ENCODE data around the gene LCN1.
"Not testable (repeated sequence)": the region's sequence is repeated elsewhere in the genome, so short reads cannot be mapped to it uniquely, and the experiment has no call there.

Gene LCN1

GRCh38 chr9:135549478-135550343 lies 28.5 kb downstream of the LCN1 start:
- not testable (repeated sequence) for DNase-seq

- DNase-seq: no peak
Observed at GRCh38 chr9:135550344-135550918, 29.2 kb downstream of the LCN1 start.

GRCh38 chr9:135551031-135551430 lies 29.8 kb downstream of the LCN1 start:
- DNase-seq: no peak

GRCh38 chr9:135551456-135551855 lies 30.2 kb downstream of the LCN1 start:
- DNase-seq: no peak

- no peak for DNase-seq
Observed at GRCh38 chr9:135552021-135552697, 30.9 kb downstream of the LCN1 start.

- no peak for DNase-seq
Observed at GRCh38 chr9:135552698-135553171, 31.5 kb downstream of the LCN1 start.

- DNase-seq: no peak
Observed at GRCh38 chr9:135554718-135555117, 33.5 kb downstream of the LCN1 start.

- no peak for DNase-seq
Observed at GRCh38 chr9:135555203-135555602, 34.0 kb downstream of the LCN1 start.

- DNase-seq: no peak
Observed at GRCh38 chr9:135555910-135556309, 34.7 kb downstream of the LCN1 start.

- no peak for DNase-seq
Observed at GRCh38 chr9:135559606-135560005, 38.4 kb downstream of the LCN1 start.

GRCh38 chr9:135561391-135562234 lies 40.4 kb downstream of the LCN1 start, which contains the start of gene PAEP:
Gene PAEP, plus strand, starts transcription at chr9:135561756.
- no peak for DNase-seq

- DNase-seq: no peak
Observed at GRCh38 chr9:135562235-135562745, 41.0 kb downstream of the LCN1 start.

GRCh38 chr9:135563039-135563476 lies 41.8 kb downstream of the LCN1 start:
- DNase-seq: no peak

GRCh38 chr9:135563858-135564257 lies 42.6 kb downstream of the LCN1 start:
- DNase-seq: no peak

- no peak for DNase-seq
Observed at GRCh38 chr9:135565141-135565628, 43.9 kb downstream of the LCN1 start.

GRCh38 chr9:135565636-135566035 lies 44.4 kb downstream of the LCN1 start:
- no peak for DNase-seq

- DNase-seq: no peak
Observed at GRCh38 chr9:135566552-135566951, 45.3 kb downstream of the LCN1 start.

- no peak for DNase-seq
Observed at GRCh38 chr9:135567311-135567710, 46.1 kb downstream of the LCN1 start.

GRCh38 chr9:135568026-135568425 lies 46.8 kb downstream of the LCN1 start:
- DNase-seq: no peak

GRCh38 chr9:135570456-135570855 lies 49.2 kb downstream of the LCN1 start:
- DNase-seq: no peak

GRCh38 chr9:135572233-135572632 lies 51.0 kb downstream of the LCN1 start:
- DNase-seq: no peak

GRCh38 chr9:135573124-135573523 lies 51.9 kb downstream of the LCN1 start:
- DNase-seq: no peak

Data from CD4-positive, alpha-beta T cell treated with Interleukin-6 for 4 hours (primary cell).